ENCODE results near the gene CDH23. TPM values are rescaled to one million over a fixed set of nuclear protein-coding genes. Genes with fewer than 3 reads are reported as not detected.

The CDH23 gene
- total RNA-seq, 1 donor, result 0.81 TPM

DNA sequence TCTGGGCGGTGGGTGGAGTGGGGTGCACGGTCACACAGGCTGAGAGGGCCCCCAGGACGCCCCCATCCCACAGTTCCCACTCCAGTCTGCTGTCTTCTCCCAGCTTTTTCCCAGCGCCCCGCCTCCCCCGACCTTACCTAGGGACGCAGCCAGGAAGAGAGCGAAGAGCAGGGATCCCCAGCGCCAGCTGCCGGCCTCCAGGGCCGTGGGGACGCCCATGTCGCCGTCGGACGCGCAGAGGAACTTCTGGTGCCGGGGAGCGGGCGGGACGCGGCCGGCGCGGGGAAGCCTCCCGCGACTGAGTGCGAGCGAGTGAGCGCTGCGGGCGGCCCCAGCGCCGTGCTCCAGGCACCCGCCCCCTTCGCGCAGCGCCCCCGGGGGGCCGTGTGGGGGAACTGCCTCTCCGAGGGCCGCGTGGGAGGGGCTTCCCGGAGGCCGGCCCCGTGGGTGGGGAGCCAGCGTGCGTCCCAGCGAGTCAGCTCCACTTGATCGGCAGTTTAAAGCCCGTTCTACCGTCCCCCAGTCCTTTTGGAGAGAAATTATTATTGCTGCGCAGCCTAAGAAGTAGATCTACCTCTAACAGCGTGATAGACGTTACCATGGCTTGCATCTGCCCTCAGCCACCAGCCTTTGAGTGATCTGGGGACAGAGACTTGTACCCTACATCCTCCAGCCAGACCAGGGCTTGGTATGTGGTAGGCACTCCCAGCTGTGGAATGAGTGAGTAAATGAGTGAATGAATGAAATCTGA lies 376.7 kb downstream of the CDH23 start, which contains the start of gene VSIR:
TSS of gene VSIR (minus strand) at position 300 of the 751 bp plus-strand sequence. CDS start at position 219, 81 bp downstream.
- peak; percentile 87 to 91 (median 89) for DNase-seq (ENCODE audit: low read depth in 2 of 3, low spot score in 2 of 3)

DNA sequence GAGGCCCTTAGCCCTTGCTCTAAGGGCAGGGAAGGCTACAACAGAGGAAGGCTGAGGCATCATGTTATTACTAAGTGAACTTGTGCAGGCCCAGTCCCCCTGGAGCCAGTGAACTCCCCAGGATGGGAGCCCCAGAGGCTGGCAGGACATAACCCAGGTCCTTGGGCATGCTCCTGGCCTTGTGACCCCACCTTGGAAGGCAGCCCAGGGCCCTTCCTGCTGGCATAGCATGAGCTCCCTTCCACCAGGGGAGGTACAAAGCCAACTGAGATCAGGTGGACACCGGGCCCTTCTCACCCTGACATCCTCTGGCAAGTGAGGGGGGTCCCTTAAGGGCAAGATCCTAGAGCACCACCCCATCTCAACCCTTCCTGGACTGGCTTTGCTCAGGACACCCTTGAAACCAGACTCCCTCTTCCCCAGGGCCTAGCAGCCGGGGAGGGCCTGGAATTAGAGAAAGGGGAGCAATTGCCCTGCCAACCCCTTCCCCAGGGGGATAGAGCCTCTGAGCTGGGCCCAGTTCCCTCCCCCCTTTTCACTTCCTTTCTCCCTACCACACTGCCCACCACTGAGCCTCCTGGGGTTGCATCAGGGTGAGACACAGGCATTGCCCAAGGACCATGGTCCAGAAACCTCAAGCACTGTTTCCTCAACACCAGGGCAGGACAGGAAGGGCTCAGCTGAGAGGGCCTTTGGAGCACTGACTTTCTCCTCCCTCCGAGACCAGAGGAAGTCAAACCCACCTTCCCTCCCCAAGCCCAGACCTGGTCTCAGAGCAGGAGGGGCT lies 378.4 kb downstream of the CDH23 start:
- DNase-seq (ENCODE audit: low read depth in 2 of 3, low spot score in 2 of 3), result peak in 1 of 3 donors; percentile 49

DNA sequence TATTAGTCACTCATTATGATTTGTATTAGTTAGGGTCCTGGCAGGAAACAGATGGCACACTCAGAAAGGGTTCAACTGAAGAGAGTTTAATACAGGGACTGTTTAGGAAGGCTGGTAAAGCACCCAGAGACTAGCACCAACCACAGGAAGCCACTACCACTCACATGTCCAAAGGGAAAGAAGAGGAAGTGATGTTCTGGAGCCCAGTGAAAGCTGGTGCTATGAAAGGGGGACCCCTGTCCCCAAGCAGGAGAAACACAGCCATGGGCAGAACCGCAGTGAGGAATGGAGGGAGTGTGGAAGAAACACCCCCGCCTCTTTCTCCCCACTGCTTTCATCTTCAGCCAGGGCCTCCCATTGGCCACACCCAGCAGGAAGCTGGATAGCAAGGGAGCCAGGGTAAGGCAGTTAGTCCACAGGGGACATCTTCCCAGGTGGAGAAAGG lies 379.8 kb downstream of the CDH23 start:
- DNase-seq (ENCODE audit: low read depth in 2 of 3, low spot score in 2 of 3), result peak in 2 of 3 donors; percentile 84 to 90

DNA sequence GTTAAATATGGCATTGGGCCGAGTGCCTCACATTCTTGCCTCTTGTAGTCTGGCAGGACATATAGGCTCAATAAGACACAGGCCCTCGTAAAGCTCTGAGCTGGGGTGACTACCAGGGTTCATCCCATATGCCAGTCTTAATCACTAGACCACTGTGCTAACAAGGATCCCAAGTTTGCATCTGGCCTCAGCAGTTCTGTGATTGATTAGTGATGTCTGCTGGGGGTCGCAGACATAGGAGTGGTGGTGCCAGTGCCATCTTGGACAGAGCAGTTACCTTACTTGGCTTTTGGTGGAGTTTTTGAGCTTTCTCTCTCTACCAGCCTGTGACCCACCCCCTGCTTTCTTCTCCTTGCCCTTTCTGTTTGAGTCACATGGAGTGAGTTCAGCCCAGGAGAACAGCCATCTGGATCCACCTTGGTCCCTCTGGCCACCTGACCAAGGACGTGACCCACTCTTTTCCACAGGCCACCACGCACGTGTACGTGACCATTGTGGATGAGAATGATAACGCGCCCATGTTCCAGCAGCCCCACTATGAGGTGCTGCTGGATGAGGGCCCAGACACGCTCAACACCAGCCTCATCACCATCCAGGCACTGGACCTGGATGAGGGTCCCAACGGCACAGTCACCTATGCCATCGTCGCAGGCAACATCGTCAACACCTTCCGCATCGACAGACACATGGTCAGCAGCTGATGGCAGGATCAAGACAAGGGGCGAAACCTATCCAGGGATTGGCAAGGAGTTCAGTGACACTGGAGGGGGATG lies 380.7 kb downstream of the CDH23 start:
- peak in 1 of 3 donors; percentile 6 for DNase-seq (ENCODE audit: low read depth in 2 of 3, low spot score in 2 of 3)

DNA sequence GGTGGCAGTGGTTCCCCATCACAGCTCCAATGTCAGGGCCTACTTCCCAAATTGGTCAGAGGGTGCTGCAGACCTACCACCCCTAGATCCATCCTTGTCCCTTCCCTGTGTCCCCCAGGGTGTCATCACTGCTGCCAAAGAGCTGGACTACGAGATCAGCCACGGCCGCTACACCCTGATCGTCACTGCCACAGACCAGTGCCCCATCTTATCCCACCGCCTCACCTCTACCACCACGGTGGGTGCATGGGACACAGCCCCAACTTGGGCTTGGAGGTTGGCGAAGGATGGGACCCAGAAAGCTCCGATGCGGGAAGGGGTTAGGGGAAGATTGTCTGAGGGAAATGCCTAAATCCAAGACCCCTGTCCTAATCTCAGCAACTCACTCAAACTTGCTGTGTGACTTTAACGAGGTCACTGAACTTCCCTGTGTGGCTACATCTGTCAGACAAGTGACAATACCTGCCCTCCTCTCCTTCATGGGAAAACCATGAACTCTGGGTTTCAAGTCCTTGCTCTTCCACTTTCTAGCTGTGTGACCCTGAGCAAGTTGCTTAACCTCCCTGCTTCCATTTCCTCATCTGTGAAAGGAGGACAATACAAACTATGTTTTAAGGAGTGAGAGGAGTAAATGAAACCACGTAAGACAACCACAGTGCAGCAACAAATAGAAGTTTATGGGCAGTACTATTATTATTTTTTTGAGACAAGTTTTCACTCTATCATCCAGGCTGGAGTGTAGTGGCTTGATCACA lies 381.5 kb downstream of the CDH23 start:
- no peak for DNase-seq (ENCODE audit: low read depth in 2 of 3, low spot score in 2 of 3)

DNA sequence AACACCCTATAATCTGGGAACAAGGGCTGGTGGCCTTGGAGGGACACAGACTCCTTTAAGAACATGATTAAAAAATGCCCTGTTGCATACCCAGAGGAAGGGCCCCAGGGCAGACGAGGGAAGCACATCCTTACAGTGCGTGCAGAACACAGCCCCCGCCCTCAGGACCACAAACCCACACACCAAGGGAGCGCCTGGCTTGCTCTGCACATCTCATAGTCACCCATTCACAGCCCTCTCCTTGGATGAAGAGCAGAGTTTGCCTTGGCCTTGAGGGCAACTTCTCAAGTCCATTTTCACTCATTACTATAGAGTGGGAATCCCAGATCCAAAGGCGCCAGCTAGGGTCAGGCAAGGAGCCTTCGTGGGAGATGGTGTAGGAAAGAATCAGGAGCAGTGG lies 382.9 kb downstream of the CDH23 start:
- no peak for DNase-seq (ENCODE audit: low read depth in 2 of 3, low spot score in 2 of 3)

DNA sequence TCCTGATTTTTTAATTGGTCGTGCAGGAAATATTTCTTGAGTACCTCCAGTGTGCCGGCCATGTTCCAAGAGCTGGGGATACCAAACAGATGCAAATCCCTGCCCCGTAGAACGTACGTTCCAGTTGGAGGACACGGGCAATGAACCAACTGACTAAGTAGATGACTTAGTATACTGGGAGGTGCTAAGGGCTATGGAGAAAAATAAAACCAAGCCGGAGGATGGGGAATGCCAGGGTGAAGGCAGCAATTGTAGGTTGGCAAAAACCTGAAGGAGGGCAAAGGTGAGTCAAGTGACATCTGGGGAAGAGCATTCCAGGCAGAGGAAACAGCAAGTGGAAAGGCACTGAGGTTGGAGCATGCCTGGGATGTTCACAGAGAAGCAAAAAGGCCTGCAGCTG lies 383.4 kb downstream of the CDH23 start:
- no peak for DNase-seq (ENCODE audit: low read depth in 2 of 3, low spot score in 2 of 3)

DNA sequence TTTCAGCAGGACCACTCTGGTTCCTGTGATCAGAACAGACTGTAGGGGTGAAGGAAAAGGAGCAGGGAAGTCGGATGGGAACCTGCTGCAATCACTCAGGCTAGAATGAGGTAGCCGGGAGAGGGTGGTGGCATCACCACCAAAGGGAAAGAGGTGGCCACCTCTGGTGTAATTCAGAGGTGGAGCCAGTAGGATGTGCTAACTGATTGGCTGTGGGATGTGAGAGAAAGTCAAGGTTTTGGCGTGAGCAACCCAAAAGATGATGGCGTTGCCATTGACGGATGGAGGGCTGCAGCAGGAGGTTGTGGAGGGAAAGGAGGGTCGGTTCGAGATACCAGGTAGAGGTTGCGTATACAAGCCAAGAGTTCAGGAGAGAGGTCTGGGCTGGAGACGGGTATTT lies 384.0 kb downstream of the CDH23 start:
- DNase-seq (ENCODE audit: low read depth in 2 of 3, low spot score in 2 of 3), result no peak

DNA sequence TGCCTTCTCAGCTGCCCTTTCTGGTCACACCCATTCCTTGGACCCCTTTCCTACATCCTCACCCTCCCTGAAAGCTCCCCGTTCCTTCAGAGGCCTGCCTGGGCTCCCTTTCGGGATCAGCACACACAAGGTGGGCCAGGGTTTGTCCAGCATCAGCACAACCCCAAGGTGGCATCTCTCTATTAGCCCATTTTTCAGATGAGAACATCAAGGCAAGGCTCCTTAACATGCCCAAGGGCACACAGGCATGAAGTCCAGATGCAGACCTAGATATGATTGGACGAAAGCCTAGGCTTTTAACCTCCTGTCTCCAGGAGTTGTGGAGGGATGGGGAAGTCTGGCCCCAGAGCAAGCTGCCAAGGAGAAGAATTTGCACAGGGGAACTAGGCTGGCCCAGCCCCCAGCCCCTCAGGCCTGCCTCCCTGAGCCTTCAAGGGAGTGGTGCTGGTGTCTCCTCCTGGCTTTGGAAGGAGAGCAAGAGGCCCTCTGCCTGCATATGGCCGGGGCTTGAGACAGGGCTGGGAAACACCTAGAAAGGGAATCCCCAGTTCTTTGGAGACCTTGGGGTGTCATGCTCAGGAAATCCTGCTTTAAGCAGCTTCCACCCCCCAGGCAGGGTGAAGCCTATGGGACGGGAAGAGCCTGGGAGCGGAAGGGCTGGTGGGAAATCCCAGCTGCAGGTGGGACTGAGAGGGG lies 385.6 kb downstream of the CDH23 start:
- no peak for DNase-seq (ENCODE audit: low read depth in 2 of 3, low spot score in 2 of 3)

DNA sequence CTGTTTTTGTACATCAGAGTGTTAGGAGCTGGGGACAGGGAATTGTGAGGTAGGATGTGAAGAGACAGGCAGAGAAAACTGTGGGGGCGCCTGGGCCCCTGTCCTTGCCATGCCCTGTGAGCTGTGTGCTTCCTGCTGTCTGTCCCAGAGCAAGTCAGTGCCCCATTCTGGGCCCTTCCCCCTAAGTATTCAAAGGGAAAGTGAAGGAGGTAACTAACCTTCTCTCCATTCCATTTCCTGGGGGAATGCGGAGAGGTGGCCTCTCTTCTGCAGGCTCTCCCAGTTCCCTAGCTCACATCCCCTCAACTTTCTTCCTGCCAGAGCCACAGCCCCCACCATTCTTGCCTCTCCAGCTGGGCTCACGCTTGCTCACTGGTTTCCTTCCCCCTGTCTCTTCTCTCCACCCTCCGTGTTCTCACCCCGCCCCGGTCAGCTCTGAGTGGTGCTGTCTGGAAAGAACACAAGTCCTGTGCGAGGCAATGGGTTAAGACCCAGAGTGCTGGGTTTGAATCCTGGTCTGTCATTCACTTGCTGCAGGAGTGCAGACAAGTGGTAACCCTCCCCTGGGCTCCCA lies 386.3 kb downstream of the CDH23 start:
- peak in 1 of 3 donors; percentile 46 for DNase-seq (ENCODE audit: low read depth in 2 of 3, low spot score in 2 of 3)

DNA sequence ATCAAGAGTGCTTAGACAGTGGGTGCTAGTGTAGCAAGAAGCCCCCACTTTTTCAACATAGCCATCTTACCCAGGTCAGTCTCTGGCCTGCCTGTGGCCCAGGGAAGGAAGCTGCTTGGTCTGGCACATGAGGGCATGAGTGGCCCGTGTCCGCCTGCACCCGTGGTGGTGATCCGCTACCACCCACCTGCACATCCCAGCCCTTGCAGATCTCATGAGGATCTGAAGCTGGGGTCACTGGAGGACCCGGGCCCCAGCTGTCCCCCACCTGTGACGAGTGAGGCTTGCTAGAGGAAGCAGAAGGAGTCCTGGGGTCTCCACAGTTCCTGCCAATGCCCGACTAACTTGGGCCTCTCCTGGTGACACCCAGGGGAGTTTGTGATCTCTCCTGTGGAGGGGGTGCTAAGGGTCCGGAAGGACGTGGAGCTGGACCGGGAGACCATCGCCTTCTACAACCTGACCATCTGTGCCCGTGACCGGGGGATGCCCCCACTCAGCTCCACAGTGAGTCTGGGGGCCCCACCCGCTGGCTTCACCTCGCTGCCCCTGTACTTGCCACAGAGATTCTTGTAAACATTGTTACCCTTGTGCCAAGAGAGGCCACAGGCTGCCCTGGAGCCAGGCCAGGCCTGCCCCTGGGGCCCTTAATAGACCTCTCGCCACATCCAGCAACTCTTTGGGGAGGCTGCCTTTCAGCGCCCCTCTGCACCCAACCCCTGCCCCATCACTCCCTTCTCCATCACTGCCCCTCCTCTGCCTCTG lies 387.4 kb downstream of the CDH23 start:
- no peak for DNase-seq (ENCODE audit: low read depth in 2 of 3, low spot score in 2 of 3)

DNA sequence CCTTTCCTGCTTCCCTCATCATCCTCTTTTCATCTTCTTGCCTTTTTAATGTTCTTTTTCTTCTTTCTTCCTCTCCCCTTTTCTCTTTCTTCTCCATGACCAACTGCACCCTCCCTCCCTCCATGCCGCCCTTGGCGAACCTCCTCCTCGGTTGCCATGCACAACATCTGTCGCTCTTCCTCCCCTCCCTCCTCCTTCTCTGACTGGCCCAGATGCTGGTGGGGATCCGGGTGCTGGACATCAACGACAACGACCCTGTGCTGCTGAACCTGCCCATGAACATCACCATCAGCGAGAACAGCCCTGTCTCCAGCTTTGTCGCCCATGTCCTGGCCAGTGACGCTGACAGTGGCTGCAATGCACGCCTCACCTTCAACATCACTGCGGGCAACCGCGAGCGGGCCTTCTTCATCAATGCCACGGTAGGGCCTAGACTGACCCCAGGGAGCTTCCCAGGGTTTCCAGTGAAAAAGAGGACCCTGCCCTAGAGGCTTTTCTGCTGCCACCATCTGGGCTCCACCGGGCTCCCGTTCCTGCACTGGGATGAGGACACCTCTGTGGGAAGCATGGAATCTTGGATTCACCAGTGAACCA lies 388.1 kb downstream of the CDH23 start:
- DNase-seq (ENCODE audit: low read depth in 2 of 3, low spot score in 2 of 3), result no peak

DNA sequence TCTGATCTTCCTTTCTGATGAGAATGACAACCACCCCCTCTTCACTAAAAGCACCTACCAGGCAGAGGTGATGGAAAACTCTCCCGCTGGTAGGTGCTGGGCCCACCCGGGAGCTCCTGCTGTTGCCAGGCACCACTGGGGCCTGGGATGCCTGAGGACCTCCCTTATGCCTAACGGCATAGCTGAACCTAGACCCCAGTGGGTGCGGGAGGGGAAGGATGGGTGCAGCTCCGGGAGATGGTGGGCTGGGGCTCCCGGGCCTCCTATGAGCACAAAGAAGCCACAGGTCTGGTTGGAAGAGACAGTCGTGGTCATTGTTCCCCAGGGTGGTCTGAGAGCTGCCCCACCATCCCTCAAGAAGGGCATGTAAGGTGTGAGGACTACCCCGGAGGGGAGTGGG lies 392.2 kb downstream of the CDH23 start:
- DNase-seq (ENCODE audit: low read depth in 2 of 3, low spot score in 2 of 3), result no peak

DNA sequence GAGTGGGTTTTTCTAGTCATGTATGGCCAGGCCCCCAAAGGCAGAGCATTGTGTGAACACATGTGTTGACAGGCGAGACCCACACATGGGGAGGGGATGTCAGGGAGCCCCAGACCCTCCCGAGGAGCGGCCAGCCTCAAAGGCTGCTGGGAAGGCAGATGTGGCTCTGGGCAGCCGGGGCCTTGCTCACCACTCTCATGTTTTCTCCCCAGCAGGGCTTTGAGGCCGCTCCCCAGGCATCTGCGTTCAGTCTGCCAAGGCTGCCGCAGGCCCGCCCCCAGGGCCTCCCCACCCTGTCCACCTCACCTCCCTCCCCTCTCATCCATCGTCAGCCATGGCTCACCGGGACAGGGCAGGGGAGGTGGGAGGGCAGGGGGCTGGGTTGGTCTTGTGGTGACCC lies 393.2 kb downstream of the CDH23 start:
- DNase-seq (ENCODE audit: low read depth in 2 of 3, low spot score in 2 of 3), result no peak

DNA sequence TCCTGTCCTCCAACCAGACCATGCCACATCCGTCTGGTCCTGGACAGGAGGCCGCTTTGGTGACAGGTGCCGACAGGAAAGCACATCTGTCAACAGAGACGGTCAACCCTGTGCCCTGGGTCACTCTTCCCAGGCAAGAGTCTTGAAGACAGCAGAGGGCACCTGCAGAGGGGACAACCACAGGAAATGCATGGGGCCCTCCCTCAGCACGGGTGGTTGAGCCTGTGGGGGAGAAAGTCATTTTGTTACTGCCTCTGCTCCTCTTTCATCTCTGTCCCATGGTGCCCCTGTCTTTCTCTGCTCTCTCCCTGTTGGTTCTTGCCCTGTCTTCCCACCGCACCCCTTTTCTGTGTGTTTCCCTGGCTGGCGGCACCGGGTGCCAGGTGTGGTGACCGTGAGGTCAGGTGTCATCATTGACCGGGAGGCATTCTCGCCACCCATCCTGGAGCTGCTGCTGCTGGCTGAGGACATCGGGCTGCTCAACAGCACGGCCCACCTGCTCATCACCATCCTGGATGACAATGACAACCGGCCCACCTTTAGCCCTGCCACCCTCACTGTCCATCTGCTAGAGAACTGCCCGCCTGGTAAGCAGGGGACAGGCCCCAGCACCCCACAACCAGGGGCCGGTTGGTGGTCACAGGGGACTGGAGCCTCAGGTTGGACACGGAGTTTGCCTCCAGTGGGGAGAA lies 394.2 kb downstream of the CDH23 start:
- DNase-seq (ENCODE audit: low read depth in 2 of 3, low spot score in 2 of 3), result no peak

DNA sequence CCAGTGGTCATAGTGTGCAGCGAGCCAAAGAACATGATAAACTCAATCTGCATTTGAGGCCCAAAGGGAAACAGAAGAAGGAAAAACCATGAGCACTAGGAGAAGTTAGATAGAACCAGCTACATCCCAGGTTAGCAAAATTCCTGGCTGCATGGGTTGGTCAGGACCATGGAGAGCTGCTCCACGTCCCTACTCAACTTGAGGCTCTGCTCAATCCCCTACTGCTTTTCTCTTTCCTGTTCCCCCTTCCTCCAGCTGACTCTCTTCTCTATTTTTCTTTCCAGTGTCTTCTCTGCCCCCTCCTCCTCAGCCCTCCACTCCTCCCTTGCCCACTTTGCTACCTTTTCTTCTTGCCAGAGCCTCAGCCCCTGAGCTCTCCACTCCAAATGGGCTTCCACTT lies 398.5 kb downstream of the CDH23 start:
- peak in 1 of 3 donors; percentile 58 for DNase-seq (ENCODE audit: low read depth in 2 of 3, low spot score in 2 of 3)

DNA sequence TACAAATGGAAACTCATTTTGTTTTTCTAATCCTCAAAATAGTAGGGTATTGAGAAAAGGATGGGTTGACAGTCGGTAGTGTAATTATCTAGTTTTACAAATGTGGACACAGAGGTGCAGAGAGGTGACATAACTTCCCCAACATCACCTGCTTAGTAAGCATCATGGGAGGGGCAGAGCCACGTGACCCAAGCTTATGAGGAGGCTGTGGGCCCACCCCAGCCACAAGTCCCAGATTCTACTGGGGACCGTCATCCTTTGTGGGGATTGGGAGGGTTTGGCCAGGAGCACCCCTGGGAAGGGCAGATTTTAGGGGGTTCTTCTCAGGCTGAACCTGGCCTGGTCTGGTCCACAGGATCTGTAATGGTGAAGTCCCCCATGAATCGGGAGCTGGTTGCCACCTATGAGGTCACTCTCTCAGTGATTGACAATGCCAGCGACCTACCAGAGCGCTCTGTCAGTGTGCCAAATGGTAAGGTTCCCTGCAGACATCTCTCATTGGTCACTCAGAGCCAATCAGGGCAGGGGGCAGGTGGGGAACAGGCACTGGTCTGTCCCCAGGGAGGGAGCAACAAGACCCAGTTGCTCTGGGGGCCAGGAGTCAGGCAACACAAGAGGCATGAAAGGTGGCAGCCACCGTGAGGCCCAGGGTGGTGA lies 400.2 kb downstream of the CDH23 start:
- DNase-seq (ENCODE audit: low read depth in 2 of 3, low spot score in 2 of 3), result peak in 2 of 3 donors; percentile 51 to 56

All from hematopoietic multipotent progenitor cell (in vitro differentiated cells).